GM19467 (cell line): ENCODE data around the gene AFF3.

Source experiments
- ATAC-seq: cut with Tn5 transposase; IDR thresholded peaks from one replicate; pipeline ENCODE4 v1.9.1; 2021; ENCODE audit warnings: mild to moderate bottlenecking, moderate library complexity; ENCODE audit not compliant: unreplicated experiment

Gene AFF3

GRCh38 chr2:99890568-99891427 lies 251.6 kb downstream of the AFF3 start:
- ATAC-seq, result no peak

GRCh38 chr2:99888617-99889016 lies 253.8 kb downstream of the AFF3 start:
- no peak for ATAC-seq

GRCh38 chr2:99886418-99886817 lies 256.0 kb downstream of the AFF3 start:
- ATAC-seq, result no peak

GRCh38 chr2:99883358-99883757 lies 259.0 kb downstream of the AFF3 start:
- ATAC-seq, result no peak

- no peak for ATAC-seq
Observed at GRCh38 chr2:99881901-99882591, 260.3 kb downstream of the AFF3 start.

GRCh38 chr2:99880964-99881294 lies 261.5 kb downstream of the AFF3 start:
- ATAC-seq, result no peak

- ATAC-seq, result no peak
Observed at GRCh38 chr2:99880148-99880963, 262.0 kb downstream of the AFF3 start.

GRCh38 chr2:99879481-99879880 lies 262.9 kb downstream of the AFF3 start:
- no peak for ATAC-seq

- no peak for ATAC-seq
Observed at GRCh38 chr2:99878581-99879350, 263.6 kb downstream of the AFF3 start.

- ATAC-seq, result no peak
Observed at GRCh38 chr2:99877963-99878362, 264.4 kb downstream of the AFF3 start.

- no peak for ATAC-seq
Observed at GRCh38 chr2:99876956-99877355, 265.4 kb downstream of the AFF3 start.

GRCh38 chr2:99875627-99876201 lies 266.7 kb downstream of the AFF3 start:
- ATAC-seq, result no peak

- ATAC-seq, result no peak
Observed at GRCh38 chr2:99868260-99868659, 274.1 kb downstream of the AFF3 start.

- no peak for ATAC-seq
Observed at GRCh38 chr2:99867770-99868169, 274.6 kb downstream of the AFF3 start.

GRCh38 chr2:99865818-99866676 lies 276.3 kb downstream of the AFF3 start:
- ATAC-seq, result no peak

- ATAC-seq, result no peak
Observed at GRCh38 chr2:99864561-99865553, 277.5 kb downstream of the AFF3 start.

GRCh38 chr2:99863903-99864270 lies 278.5 kb downstream of the AFF3 start:
- ATAC-seq, result no peak

- ATAC-seq, result no peak
Observed at GRCh38 chr2:99863236-99863902, 279.0 kb downstream of the AFF3 start.
